Endothelial cell (in vitro differentiated cells): ENCODE data around the gene BAG2. TPM values are rescaled to one million over a fixed set of nuclear protein-coding genes. Genes with fewer than 3 reads are reported as not detected.

Source experiments
- DNase-seq: peaks from one replicate; pipeline ENCODE4 v3.0.0; 2021; ENCODE audit warnings: low spot score
- H3K27ac Mint-ChIP-seq: one replicate; pipeline ENCODE4 v1.8.0; 2021; ENCODE audit warnings: mixed read lengths, inconsistent platforms; ENCODE audit not compliant: unreplicated experiment
- H3K27me3 Mint-ChIP-seq: one replicate; pipeline ENCODE4 v1.8.0; 2021; ENCODE audit warnings: mild to moderate bottlenecking, moderate library complexity, mixed read lengths, inconsistent platforms; ENCODE audit not compliant: unreplicated experiment
- H3K36me3 Mint-ChIP-seq: one replicate; pipeline ENCODE4 v1.8.0; 2021; ENCODE audit warnings: mild to moderate bottlenecking, low read depth, mixed read lengths, inconsistent platforms; ENCODE audit not compliant: unreplicated experiment
- H3K4me1 Mint-ChIP-seq: one replicate; pipeline ENCODE4 v1.8.0; 2021; ENCODE audit warnings: mild to moderate bottlenecking, mixed read lengths, inconsistent platforms; ENCODE audit not compliant: unreplicated experiment
- H3K4me3 Mint-ChIP-seq: one replicate; pipeline ENCODE4 v1.8.0; 2021; ENCODE audit warnings: mild to moderate bottlenecking, mixed read lengths, inconsistent platforms; ENCODE audit not compliant: unreplicated experiment
- H3K9me3 Mint-ChIP-seq: one replicate; pipeline ENCODE4 v1.8.0; 2021; ENCODE audit warnings: mixed read lengths, inconsistent platforms; ENCODE audit not compliant: unreplicated experiment
- long read RNA-seq: library from polyadenylated mRNA; unstranded; transcript quantifications from one replicate; pipeline ENCODE4 v2.0.0, GENCODE V29; 2020; ENCODE audit not compliant: unreplicated experiment
- total RNA-seq: library from RNA; stranded (reverse); fragmentation: NEBNext Ultra II Directional; extraction: Animal tissue kit (Norgen Biotek cat#: 25700); gene quantifications from one replicate; pipeline ENCODE4 v1.2.1, GENCODE V29; 2021; ENCODE audit not compliant: unreplicated experiment
- TF ChIP-seq, protein P1 (sequence below): fragments of 200-600 bp; sonication (generic); IDR thresholded peaks from one replicate; pipeline ENCODE4 v1.5.0; 2021; ENCODE audit warnings: antibody characterized with exemption; ENCODE audit not compliant: unreplicated experiment

The BAG2 gene
- 1.3 TPM for total RNA-seq
- long read RNA-seq, full-length matches to known transcripts: 4 of 4 reads
- long read RNA-seq, partial matches to known transcripts: 0 of 4 reads
- long read RNA-seq, other reads (novel, unspliced or antisense): 0 of 4 reads

DNA sequence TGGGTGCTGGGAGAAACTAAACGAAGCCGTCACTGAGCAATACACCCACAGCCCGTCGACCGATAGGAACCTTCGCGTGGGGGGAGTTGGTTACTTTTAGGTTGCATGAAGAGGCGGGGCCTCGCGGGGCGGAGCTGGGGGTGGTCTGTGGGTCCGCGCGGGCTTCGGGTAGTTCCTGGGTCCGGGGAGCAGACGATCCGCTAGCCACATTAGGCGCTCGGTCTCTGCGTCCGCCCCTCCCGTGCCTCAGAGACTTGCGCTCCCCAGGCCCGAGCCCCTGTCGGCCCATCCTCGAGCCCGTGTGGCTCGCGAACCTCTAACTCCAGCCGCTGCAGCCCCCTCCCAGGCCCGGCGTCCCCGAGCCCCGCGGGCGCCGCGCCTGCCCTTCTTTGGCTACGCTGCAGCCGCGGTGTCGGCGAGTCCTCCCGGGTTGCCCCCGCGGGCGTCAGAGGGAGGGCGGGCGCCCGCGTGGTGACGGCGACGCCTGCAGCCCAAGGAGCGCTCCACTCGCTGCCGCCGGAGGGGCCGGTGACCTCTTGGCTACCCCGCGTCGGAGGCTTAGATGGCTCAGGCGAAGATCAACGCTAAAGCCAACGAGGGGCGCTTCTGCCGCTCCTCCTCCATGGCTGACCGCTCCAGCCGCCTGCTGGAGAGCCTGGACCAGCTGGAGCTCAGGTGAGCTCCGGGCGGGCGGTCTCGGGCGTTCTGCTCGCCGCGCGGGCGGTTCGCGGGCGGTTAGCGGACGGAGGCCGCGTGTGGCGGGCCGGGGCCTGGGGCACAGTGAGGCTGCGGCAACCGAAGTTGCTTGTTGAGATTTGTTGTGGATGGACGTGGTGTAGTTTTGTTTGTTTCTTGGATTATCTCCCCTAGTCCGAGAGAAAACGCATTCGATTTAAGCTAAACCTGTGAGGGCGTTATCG is at the start of gene BAG2:
BAG2 (plus strand) TSS at position 191 of the 920 bp plus-strand sequence; CDS start at position 563, 372 bp downstream.
- Mint-ChIP-seq H3K4me3 (peak within 1 kb of the TSS; percentile 92), H3K9me3 (no peaks in the 10 kb centered on the region), H3K4me1 (peaks cover 12% of the 10 kb centered on the region), H3K27me3 (peaks cover 9% of the 10 kb centered on the region), H3K27ac (peak within 1 kb of the TSS; percentile 67), H3K36me3 (peaks cover under 1% of the 10 kb centered on the region)
- TF ChIP-seq, protein P1, sequence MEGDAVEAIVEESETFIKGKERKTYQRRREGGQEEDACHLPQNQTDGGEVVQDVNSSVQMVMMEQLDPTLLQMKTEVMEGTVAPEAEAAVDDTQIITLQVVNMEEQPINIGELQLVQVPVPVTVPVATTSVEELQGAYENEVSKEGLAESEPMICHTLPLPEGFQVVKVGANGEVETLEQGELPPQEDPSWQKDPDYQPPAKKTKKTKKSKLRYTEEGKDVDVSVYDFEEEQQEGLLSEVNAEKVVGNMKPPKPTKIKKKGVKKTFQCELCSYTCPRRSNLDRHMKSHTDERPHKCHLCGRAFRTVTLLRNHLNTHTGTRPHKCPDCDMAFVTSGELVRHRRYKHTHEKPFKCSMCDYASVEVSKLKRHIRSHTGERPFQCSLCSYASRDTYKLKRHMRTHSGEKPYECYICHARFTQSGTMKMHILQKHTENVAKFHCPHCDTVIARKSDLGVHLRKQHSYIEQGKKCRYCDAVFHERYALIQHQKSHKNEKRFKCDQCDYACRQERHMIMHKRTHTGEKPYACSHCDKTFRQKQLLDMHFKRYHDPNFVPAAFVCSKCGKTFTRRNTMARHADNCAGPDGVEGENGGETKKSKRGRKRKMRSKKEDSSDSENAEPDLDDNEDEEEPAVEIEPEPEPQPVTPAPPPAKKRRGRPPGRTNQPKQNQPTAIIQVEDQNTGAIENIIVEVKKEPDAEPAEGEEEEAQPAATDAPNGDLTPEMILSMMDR: peak; percentile 10
- DNase-seq: peak; percentile 77

DNA sequence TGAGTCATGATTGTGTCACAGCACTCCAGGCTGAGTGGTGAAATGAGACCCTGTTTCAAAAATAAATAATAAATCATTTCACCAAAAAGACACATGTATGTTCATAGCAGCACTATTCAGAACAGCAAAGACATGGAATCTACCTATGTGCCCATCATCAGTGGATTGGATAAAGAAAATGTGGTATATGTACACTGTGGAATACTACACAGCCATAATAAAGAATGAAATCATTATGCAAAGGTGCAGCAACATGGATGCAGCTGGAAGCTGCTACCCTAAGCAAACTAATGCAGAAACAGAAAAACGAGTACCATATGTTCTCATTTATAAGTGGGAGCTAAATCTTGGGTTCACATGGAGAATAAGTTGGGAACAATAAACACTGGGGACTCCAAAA is 49.0 kb upstream of the BAG2 start:
- Mint-ChIP-seq H3K4me3 (no peak overlapping the region), H3K27ac (no peak overlapping the region)

DNA sequence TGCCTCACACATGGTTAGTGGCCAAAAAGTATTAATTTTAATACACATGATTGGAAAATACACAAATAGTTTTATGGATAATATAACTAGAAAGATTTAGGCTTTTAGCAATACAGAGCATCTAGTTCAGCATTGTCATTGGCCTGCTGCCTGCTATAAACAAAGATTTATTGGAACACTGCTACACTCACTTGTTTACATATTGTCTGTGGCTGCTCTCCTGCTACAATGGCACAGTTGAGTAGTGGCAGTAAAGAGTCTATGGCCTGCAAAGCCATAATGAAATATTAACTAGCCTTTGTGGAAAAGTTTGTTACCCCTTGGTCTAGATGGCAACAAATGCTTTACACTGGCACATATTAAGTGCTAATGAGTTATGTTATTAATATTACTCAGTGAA is 44.4 kb upstream of the BAG2 start:
- Mint-ChIP-seq H3K36me3 (no peaks in the 10 kb centered on the region), H3K27ac (no peak overlapping the region), H3K27me3 (no peaks in the 10 kb centered on the region), H3K9me3 (no peaks in the 10 kb centered on the region), H3K4me3 (no peak overlapping the region), H3K4me1 (no peaks in the 10 kb centered on the region)
- TF ChIP-seq, protein P1: no peak
- no peak for DNase-seq

More for the DNA sequence above, 49.0 kb upstream of the BAG2 start:
- Mint-ChIP-seq H3K4me1 (no peaks in the 10 kb centered on the region), H3K27me3 (no peaks in the 10 kb centered on the region), H3K9me3 (no peaks in the 10 kb centered on the region), H3K36me3 (peaks cover 13% of the 10 kb centered on the region)
- DNase-seq: no peak
- TF ChIP-seq, protein P1: no peak

DNA sequence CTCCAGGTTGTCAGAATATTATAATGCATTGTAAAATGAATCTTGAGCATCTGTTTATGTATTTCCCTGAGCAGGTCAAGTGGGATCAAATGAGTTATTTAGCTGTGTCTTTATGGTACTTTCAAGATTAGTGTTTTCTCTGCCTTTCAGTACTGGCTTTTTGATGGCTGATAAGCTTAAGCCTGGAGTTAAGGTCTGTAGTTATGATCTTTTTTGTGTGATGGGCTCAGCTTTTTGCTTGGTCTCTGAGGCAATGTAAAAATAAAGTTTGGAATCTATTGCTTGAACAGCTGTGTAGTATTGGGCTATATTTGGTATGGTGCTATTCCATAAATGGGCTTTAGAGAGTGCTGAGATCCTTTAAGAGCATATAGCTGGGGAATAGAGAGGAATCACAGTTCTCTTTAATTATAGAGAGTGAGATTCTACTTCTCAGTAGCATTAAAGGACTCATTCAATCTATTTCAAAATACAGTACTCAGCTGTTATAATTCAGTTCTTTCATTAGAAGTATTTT is 41.4 kb upstream of the BAG2 start:
- TF ChIP-seq, protein P1: no peak
- DNase-seq: no peak
- Mint-ChIP-seq H3K4me1 (no peaks in the 10 kb centered on the region), H3K9me3 (no peaks in the 10 kb centered on the region), H3K4me3 (no peak overlapping the region), H3K36me3 (no peaks in the 10 kb centered on the region), H3K27ac (no peak overlapping the region), H3K27me3 (no peaks in the 10 kb centered on the region)

GRCh38 chr6:57134954-57135353 is 37.2 kb upstream of the BAG2 start:
- Mint-ChIP-seq H3K9me3 (no peaks in the 10 kb centered on the region), H3K36me3 (peaks cover 10% of the 10 kb centered on the region), H3K27ac (no peak overlapping the region), H3K27me3 (no peaks in the 10 kb centered on the region), H3K4me3 (no peak overlapping the region), H3K4me1 (no peaks in the 10 kb centered on the region)
- DNase-seq: no peak
- TF ChIP-seq, protein P1: no peak
